Activated naive CD8-positive, alpha-beta T cell treated with anti-CD3 and anti-CD28 coated beads for 36 hours (primary cell): ENCODE measurements around the gene DCTPP1. TPM values are rescaled to one million over a fixed set of nuclear protein-coding genes. Genes with fewer than 3 reads are reported as not detected.
"Not testable (repeated sequence)": the region's sequence is repeated elsewhere in the genome, so short reads cannot be mapped to it uniquely, and the experiment has no call there.

Experiments
- DNase-seq: peaks from one replicate; pipeline ENCODE4 v3.0.0; 2021
- H3K27ac Mint-ChIP-seq: one replicate; pipeline ENCODE4 v1.8.0; 2022; ENCODE audit warnings: mild to moderate bottlenecking, moderate library complexity, mixed read lengths
- H3K27me3 Mint-ChIP-seq: one replicate; pipeline ENCODE4 v1.8.0; 2022; ENCODE audit warnings: mild to moderate bottlenecking, mixed read lengths
- H3K36me3 Mint-ChIP-seq: one replicate; pipeline ENCODE4 v1.8.0; 2021; ENCODE audit warnings: mild to moderate bottlenecking, mixed read lengths
- H3K4me1 Mint-ChIP-seq: one replicate; pipeline ENCODE4 v1.8.0; 2021; ENCODE audit warnings: mixed read lengths
- H3K4me3 Mint-ChIP-seq: one replicate; pipeline ENCODE4 v1.8.0; 2022; ENCODE audit warnings: mild to moderate bottlenecking, moderate library complexity, mixed read lengths
- H3K9me3 Mint-ChIP-seq: one replicate; pipeline ENCODE4 v1.8.0; 2022; ENCODE audit warnings: mixed read lengths
- total RNA-seq, 2 experiments: library from RNA; stranded (reverse); gene quantifications; one replicate each; pipeline ENCODE4 v1.2.3, GENCODE V29; 2021

DCTPP1 gene
- total RNA-seq, 2 experiments from 2014 or later, result 181 to 183 TPM

DNA sequence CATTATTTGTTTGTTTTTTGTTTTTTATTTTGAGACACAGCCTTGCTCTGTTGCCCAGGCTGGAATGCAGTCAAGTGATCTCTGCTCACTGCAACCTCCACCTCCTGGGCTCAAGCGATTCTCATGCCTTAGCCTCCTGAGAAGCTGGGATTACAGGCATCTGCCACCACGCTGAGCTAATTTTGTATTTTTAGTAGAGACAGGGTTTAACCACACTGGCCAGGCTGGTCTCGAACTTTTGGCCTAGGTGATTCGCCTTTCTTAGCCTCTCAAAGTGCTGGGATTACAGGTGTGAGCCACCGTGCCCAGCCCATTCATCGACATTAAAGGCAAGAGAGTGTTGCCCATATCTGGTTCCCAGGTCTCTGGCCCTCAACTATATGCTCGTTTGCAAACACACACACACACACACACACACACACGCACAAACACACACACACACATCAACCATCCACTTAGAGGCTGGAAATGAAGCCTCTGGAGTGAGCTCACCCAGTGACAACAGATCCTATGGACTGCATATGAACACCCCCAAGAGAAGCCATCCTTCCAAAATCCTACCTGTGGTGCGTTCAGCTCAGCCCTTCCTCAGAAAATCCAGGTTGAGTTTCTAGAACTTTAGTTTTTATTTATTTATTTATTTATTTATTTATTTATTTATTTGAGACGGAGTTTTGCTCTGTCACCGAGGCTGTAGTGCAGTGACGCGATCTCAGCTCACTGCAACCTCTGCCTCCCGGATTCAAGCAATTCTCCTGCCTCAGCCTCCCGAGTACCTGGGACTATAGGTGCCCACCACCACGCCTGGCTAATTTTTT is 28.1 kb upstream of the DCTPP1 start:
- Mint-ChIP-seq H3K36me3 (peaks cover 2% of the 10 kb centered on the region), H3K27me3 (peaks cover 3% of the 10 kb centered on the region), H3K27ac (peak overlapping the region; percentile 95), H3K4me3 (no peak overlapping the region), H3K4me1 (peaks cover 66% of the 10 kb centered on the region), H3K9me3 (peaks cover 2% of the 10 kb centered on the region)
- no peak for DNase-seq

DNA sequence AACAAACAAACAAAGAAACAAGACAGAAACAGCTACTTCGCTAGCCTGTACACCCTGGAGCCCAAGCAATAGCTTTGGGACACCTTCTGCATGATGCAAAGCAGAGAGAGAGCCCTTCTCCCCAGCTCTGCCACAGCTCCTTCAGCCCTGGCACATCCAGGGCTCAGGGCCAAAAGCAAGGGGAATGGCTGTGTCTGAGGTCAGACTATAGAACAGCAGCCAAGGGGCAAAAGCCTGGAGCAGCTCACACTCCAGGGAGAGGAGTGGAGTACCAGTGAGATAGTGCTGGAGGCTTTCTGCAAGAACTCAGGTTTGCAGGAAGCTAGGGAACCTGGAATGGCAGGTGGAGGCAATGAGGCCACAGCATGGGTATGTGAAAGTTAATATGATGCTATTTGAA is 27.4 kb upstream of the DCTPP1 start:
- no peak overlapping the region for H3K4me3 Mint-ChIP-seq
- no peak for DNase-seq
- H3K27ac Mint-ChIP-seq, result peak overlapping the region; percentile 70
- peaks cover 2% of the 10 kb centered on the region for H3K36me3 Mint-ChIP-seq
- H3K27me3 Mint-ChIP-seq, result peaks cover 3% of the 10 kb centered on the region
- H3K9me3 Mint-ChIP-seq, result peaks cover 2% of the 10 kb centered on the region
- H3K4me1 Mint-ChIP-seq, result peaks cover 61% of the 10 kb centered on the region

DNA sequence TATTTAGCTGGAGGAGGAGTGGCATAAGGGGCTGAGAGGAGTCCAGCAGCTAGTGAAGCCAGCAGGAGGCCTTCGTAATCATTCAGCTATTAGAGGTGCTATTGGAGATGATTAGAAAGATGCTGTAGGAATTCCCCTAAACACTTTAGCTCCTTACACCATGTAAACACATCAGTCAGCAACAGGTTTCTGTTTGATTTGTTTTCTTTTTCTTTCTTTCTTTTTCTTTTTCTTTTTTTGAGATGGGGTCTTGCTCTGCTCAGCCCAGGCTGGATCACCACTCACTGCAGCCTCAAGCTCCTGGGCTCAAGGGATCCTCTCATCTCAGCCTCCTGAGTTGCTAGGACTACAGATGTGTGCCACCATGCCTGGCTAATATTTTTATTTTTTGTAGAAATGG is 26.5 kb upstream of the DCTPP1 start:
- Mint-ChIP-seq H3K27ac (peak overlapping the region; percentile 9), H3K9me3 (no peaks in the 10 kb centered on the region), H3K4me1 (peaks cover 55% of the 10 kb centered on the region), H3K36me3 (peaks cover 2% of the 10 kb centered on the region), H3K27me3 (peaks cover 3% of the 10 kb centered on the region), H3K4me3 (no peak overlapping the region)
- no peak for DNase-seq

DNA sequence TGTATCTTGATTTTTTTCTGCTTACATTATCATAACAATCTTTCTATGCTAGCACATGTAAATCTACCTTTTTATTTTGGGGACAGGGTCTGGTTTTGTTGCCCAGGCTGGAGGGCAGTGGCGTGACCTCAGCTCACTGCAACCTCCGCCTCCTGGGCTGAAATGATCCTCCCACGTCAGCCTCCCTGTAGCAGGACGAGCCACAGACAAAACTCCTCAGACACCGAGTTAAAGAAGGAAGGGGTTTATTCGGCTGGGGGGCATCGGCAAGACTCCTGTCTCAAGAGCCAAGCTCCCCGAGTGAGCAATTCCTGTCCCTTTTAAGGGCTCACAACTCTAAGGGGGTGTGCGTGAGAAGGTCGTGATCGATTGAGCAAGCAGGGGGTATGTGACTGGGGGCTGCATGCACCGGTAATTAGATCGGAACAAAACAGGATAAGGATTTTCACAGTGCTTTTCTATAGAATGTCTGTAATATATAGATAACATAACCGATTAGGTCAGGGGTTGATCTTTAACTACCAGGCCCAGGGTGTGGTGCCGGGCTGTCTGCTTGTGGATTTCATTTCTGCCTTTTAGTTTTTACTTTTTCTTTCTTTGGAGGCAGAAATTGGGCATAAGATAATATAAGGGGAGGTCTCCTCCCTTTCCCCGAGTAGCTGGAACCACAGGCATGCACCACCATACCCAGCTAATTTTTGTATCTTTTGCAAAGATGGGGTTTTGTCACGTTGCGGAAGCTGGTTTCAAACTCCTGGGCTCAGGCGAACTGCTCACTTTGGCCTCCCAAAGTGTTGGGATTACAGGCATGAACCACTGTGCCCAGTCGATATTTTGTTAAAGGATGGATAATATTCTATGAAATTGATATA is 23.1 kb upstream of the DCTPP1 start:
- not testable (repeated sequence) for H3K27ac Mint-ChIP-seq, H3K9me3 Mint-ChIP-seq, DNase-seq, H3K4me3 Mint-ChIP-seq, H3K36me3 Mint-ChIP-seq, H3K27me3 Mint-ChIP-seq
- H3K4me1 Mint-ChIP-seq, result peaks cover 46% of the 10 kb centered on the region

- H3K4me1 Mint-ChIP-seq, result peaks cover 36% of the 10 kb centered on the region
- H3K27me3 Mint-ChIP-seq, result no peaks in the 10 kb centered on the region
- no peak overlapping the region for H3K27ac Mint-ChIP-seq
- DNase-seq, result no peak
- peaks cover 16% of the 10 kb centered on the region for H3K36me3 Mint-ChIP-seq
- H3K4me3 Mint-ChIP-seq, result no peak overlapping the region
- peaks cover 5% of the 10 kb centered on the region for H3K9me3 Mint-ChIP-seq
Observed at GRCh38 chr16:30449116-30449435, 19.2 kb upstream of the DCTPP1 start.

GRCh38 chr16:30447512-30448226 is 17.8 kb upstream of the DCTPP1 start:
- no peak overlapping the region for H3K4me3 Mint-ChIP-seq
- no peaks in the 10 kb centered on the region for H3K27me3 Mint-ChIP-seq
- no peak overlapping the region for H3K27ac Mint-ChIP-seq
- peaks cover 27% of the 10 kb centered on the region for H3K36me3 Mint-ChIP-seq
- H3K4me1 Mint-ChIP-seq, result peaks cover 44% of the 10 kb centered on the region
- peaks cover 5% of the 10 kb centered on the region for H3K9me3 Mint-ChIP-seq
- DNase-seq, result no peak

DNA sequence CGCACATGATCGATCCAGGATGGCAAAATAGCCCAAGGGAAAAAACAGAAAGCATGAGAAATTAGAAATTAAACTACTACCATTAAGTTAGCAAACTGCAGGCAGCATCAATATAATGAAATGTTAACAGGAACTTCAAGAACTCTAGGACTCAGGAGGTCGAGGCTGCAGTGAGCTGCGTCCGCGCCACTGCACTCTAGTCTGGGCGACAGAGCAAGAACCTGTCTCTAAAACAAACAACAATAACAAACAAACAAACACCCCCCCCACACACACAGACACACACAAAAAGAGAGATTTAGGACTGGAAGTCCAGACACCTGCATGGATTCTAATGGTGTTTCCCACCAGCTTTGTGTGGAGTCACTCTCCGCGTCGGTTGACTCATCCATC is 16.4 kb upstream of the DCTPP1 start:
- peaks cover 5% of the 10 kb centered on the region for H3K9me3 Mint-ChIP-seq
- H3K4me3 Mint-ChIP-seq, result peak overlapping the region; percentile 94
- no peaks in the 10 kb centered on the region for H3K27me3 Mint-ChIP-seq
- peaks cover 30% of the 10 kb centered on the region for H3K36me3 Mint-ChIP-seq
- H3K27ac Mint-ChIP-seq, result peak overlapping the region; percentile 96
- DNase-seq, result no peak
- H3K4me1 Mint-ChIP-seq, result peaks cover 42% of the 10 kb centered on the region

- Mint-ChIP-seq H3K4me3 (peak within 1 kb of the TSS; percentile 94), H3K27me3 (no peaks in the 10 kb centered on the region), H3K36me3 (peaks cover 30% of the 10 kb centered on the region), H3K4me1 (peaks cover 37% of the 10 kb centered on the region), H3K9me3 (peaks cover 5% of the 10 kb centered on the region), H3K27ac (peak within 1 kb of the TSS; percentile 96)
- DNase-seq, result peak; percentile 93
Observed at GRCh38 chr16:30445408-30446202, 15.8 kb upstream of the DCTPP1 start, which contains the start of gene SEPHS2. Gene SEPHS2, minus strand, starts transcription at chr16:30445874. Its CDS starts 147 bp downstream, at chr16:30445727.

DNA sequence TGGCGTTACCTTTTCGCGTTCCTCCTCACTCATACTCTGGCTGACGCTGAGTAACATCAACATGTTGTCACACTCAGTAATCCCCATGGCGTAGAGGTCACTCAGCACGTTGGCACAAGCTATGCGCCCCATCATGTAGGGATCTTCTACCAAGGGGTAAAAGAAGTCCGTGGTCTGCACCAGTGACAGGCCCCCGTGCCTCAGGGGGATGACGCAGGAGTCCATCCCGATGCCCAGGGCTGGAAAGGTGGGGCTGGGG is 15.2 kb upstream of the DCTPP1 start:
- peak overlapping the region; percentile 83 for H3K27ac Mint-ChIP-seq
- H3K9me3 Mint-ChIP-seq, result peaks cover 5% of the 10 kb centered on the region
- no peaks in the 10 kb centered on the region for H3K27me3 Mint-ChIP-seq
- peak overlapping the region; percentile 94 for H3K4me3 Mint-ChIP-seq
- no peak for DNase-seq
- peaks cover 30% of the 10 kb centered on the region for H3K36me3 Mint-ChIP-seq
- H3K4me1 Mint-ChIP-seq, result peaks cover 32% of the 10 kb centered on the region

DNA sequence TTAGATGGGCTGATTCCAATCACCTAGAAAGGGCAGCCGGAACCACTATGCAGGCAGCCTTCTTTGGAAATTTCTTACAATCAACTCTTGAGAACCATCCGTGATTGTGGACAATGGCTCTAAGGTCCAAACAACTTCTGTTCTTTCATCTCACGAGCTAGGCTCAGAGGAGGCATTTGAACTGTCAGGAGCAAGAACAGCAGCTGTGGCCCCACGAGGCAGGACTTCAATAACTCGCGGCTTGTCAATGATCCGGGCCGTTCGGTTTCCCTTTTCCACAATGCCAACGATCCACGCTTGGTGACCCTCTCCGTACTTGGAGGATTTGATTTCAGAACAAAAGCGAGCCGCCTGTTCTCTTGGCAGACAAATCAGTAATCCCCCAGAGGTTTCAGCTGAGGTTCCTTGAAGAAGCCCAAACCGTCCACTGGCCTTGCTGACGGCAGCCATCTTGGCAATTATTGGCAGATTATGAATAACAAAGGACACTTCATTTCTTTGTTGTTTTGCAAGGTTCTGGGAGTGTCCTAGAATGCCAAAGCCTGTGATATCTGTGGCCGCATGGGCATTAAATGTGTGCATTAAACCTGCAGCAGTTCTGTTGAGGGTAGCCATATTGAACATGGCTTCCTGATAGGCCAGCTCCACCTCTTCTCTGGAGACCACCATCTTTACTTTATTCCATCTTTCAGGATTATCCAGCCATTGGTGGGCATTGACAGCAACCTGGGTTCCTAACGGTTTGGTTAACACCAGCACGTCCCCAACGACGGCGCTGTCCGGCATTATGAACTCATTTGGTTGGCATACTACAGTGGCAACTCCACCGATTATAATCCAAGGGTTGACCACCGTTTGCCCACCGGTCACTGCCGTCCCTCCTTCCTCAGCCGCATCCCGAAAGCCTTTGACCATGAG is 14.7 kb upstream of the DCTPP1 start:
- Mint-ChIP-seq H3K9me3 (peaks cover 5% of the 10 kb centered on the region), H3K4me1 (peaks cover 31% of the 10 kb centered on the region), H3K27me3 (no peaks in the 10 kb centered on the region), H3K27ac (peak overlapping the region; percentile 83), H3K4me3 (peak overlapping the region; percentile 94), H3K36me3 (peaks cover 30% of the 10 kb centered on the region)
- DNase-seq, result no peak

GRCh38 chr16:30443631-30444030 is 13.8 kb upstream of the DCTPP1 start:
- Mint-ChIP-seq H3K4me3 (peak overlapping the region; percentile 94), H3K4me1 (peaks cover 31% of the 10 kb centered on the region), H3K27me3 (no peaks in the 10 kb centered on the region), H3K36me3 (peaks cover 30% of the 10 kb centered on the region), H3K27ac (no peak overlapping the region), H3K9me3 (peaks cover 5% of the 10 kb centered on the region)
- DNase-seq, result no peak

DNA sequence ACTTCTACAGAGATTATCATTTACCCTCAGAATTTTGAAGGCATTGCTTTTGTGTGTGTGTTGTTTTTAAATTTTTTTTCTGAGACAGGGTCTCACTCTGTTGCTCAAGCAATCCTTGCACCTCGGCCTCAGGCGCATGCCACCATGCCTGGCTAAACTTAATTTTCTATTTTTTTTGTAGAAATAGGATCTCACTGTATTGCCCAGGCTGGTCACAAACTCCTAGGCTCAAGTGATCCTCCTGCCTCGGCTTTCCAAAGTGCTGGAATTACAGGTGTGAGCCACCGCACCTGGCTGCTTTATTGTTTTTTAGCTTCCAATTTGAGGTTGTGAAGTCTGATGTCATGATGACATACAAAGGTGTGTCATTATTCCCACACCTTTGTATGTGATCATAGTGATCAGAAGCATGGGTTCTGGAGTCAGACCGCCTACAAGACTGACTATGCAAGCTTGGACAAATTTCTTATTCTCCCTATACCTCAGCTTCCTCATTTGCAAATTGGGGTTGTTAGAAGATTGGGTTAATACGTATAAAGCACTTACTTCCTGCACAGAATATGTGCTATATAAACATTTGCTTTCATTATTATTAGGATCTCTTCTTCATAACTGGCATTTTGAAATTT is 10.0 kb upstream of the DCTPP1 start:
- Mint-ChIP-seq H3K4me1 (peaks cover 21% of the 10 kb centered on the region), H3K27me3 (no peaks in the 10 kb centered on the region), H3K4me3 (no peak overlapping the region), H3K9me3 (no peaks in the 10 kb centered on the region), H3K27ac (no peak overlapping the region), H3K36me3 (peaks cover 22% of the 10 kb centered on the region)
- DNase-seq, result no peak

GRCh38 chr16:30438835-30439234 is 9.0 kb upstream of the DCTPP1 start:
- Mint-ChIP-seq H3K9me3 (no peaks in the 10 kb centered on the region), H3K4me3 (no peak overlapping the region), H3K36me3 (peaks cover 12% of the 10 kb centered on the region), H3K27me3 (no peaks in the 10 kb centered on the region), H3K4me1 (peaks cover 17% of the 10 kb centered on the region), H3K27ac (no peak overlapping the region)
- no peak for DNase-seq
